C4-2B (cell line): ENCODE results near the gene NFATC2.

Experiments used
- ZFX ChIP-seq: fragments of 450-650 bp; IDR thresholded peaks from 2 replicates; pipeline ENCODE4 v1.6.1; 2017
- TF ChIP-seq, protein P1 (sequence below): fragments of 450-650 bp; conservative IDR thresholded peaks from 2 replicates; pipeline ENCODE4 v1.5.1; 2017; ENCODE audit warnings: mild to moderate bottlenecking

DNA sequence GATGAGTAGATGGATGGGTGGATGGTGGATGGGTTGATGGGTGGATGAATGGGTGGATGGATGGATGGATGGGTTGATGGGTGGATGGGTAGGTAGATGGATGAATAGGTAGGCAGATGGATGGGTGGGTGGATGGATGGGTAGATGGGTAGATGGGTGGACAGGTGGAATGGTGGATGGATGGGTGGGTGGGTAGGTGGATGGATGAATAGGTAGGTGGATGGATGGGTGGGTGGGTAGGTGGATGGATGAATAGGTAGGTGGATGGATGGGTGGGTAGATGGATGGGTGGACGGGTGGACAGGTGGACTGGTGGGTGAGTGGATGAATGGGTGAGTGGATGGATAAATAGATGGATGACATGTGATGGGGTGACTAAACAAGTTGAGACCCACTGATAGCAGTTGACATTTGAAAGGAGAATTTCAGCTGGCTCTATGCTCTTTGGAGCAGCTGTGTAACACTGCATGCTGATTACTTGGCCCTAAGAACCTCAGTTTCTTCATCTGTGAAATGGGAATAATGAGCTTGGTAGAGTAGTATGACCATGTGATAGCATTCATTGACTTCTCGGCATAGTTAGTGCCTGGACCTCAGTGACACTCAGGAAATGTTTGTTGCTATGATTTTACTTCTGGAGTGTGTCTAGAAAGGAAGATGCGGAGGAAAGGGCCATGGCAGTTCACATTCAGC is 184.3 kb downstream of the NFATC2 start:
- TF ChIP-seq, protein P1, sequence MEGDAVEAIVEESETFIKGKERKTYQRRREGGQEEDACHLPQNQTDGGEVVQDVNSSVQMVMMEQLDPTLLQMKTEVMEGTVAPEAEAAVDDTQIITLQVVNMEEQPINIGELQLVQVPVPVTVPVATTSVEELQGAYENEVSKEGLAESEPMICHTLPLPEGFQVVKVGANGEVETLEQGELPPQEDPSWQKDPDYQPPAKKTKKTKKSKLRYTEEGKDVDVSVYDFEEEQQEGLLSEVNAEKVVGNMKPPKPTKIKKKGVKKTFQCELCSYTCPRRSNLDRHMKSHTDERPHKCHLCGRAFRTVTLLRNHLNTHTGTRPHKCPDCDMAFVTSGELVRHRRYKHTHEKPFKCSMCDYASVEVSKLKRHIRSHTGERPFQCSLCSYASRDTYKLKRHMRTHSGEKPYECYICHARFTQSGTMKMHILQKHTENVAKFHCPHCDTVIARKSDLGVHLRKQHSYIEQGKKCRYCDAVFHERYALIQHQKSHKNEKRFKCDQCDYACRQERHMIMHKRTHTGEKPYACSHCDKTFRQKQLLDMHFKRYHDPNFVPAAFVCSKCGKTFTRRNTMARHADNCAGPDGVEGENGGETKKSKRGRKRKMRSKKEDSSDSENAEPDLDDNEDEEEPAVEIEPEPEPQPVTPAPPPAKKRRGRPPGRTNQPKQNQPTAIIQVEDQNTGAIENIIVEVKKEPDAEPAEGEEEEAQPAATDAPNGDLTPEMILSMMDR: no peak
- TF ChIP-seq ZFX: no peak
